ENCODE results near the gene WDFY3.

WDFY3 gene

DNA sequence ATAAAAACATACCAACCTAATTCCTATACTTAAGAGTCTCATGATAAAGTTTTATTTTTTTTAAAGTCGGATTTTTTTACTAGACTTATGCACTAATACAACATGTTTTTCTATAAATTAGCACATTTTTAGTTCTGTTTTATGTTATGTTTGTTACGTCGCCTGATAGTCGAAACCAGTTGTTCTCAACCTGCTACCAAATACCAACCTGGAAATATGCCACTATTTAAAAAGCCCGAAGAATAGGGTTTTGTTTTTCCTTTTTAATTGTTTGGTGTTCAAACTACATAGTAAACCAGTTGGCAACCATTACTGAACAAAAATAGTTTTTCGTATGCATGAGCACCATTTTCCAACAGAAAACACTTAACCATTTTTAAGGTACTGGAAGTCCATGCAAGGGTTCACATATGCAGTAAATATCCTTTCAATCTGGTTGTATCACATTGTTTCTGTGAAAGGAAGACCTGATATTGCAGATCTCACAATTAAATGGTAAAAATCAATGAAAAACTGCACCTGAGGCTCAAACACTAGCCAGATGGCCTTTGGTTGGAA is 1.4 kb downstream of the WDFY3 start:
- TF ChIP-seq POLR2A (IDR thresholded peaks at IDR 0.05; ENCODE audit: low read depth, low read length): no peak
- no peak for DNase-seq (ENCODE audit: insufficient read length, low spot score)
- FAIRE-seq: no peak

DNA sequence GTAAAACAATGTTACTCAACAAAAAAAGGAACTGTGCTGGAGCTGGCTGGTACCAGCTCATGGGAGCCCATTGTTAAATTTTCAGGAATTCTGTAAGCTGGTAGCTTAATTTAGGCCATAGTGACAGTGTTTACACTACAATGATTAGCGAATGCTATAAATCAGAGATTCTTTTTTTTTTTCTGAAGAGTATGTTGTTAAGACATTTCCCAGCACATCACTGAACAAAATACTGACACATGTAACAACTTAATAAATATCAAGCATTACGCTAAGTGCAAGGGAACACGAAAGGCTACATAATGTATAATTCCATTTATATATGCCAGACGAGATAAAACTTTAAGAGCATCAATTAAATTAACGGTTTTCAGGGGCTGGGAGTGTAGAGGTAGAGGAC is 4.4 kb downstream of the WDFY3 start:
- DNase-seq (ENCODE audit: insufficient read length, low spot score) (no peak), FAIRE-seq (no peak)
- TF ChIP-seq POLR2A (IDR thresholded peaks at IDR 0.05; ENCODE audit: low read depth, low read length): no peak

DNA sequence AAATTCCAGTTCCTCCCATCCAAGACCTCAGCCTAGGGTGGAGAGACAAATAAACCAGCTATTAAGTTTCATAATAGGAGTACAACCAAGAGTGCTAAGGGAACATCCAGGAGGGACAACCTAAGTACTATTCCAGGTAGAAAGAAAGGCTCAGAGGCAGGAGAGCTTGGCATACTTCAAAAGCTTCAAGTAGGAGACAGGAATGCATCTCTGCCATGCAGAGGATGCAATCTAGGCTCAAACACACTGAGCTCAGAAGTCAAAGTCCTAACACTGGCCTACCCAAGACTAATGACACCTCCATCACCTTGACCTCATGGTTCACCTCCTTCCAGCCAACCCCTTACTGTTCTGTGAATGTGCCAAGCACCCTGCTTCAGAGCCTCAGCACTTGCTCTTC is 8.1 kb downstream of the WDFY3 start:
- DNase-seq (ENCODE audit: insufficient read length, low spot score): no peak
- TF ChIP-seq POLR2A (IDR thresholded peaks at IDR 0.05; ENCODE audit: low read depth, low read length): no peak
- no peak for FAIRE-seq

DNA sequence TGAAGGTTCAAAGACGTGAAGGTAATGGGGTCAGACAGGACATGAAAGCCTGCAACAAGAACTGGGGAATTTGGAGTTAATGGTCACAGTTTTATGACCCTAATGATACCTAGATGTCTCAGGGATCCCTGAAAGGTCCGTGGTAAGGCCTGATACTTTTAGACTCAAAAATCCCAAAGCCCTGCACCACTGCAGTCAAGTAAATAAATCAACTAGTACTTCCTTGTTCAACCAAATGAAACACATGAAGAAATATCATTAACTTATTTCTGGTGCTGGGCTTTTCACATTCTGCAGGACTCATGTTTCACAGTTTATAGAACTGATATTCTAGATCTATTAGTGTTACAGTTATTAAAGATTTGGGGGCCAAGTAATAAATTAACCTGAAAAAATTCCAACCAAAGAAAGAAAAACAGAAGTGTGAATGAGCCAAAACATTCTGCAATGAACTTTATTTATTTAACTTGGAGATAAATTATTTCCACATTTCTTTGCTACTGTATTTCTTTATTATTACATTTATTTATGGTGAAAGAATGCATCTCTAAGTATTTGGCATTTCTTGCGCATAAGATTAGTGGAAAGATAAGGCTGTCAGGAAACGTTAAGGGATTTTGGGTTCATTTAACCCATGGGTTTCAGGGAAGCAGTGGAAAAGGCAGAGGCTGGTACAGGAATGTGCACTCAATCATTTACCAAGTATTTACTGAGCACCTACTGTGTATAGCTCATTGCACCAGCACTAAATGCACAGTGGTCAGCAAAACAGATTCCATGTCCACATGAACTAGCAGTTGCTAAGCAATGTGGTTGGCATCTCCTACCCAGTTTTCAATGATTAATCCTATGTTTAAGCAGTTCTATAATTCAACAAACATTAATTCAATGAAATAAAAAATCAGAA is 8.7 kb downstream of the WDFY3 start:
- no peak for TF ChIP-seq POLR2A (IDR thresholded peaks at IDR 0.05; ENCODE audit: low read depth, low read length)
- DNase-seq (ENCODE audit: insufficient read length, low spot score) (no peak), FAIRE-seq (no peak)

DNA sequence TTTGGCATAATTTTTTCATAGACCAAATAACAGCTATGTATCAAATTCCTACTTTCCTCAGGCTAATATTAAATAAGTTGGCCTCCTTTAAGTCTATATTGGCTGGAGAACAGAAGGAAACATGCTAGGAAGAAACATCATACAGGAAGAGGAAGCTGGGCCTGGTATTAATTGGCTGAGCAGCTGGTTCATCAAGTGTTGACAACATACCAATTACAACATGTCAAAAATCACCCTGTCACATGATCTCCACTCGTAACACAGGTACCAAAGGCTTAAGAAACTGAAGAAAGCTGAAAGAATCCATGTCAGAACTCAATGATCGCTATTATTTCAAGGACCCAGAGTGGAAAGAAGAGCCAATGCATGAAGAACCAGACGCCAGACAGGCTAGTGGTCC is 10.5 kb downstream of the WDFY3 start:
- DNase-seq (ENCODE audit: insufficient read length, low spot score) (no peak), FAIRE-seq (no peak)
- TF ChIP-seq POLR2A (IDR thresholded peaks at IDR 0.05; ENCODE audit: low read depth, low read length): no peak

DNA sequence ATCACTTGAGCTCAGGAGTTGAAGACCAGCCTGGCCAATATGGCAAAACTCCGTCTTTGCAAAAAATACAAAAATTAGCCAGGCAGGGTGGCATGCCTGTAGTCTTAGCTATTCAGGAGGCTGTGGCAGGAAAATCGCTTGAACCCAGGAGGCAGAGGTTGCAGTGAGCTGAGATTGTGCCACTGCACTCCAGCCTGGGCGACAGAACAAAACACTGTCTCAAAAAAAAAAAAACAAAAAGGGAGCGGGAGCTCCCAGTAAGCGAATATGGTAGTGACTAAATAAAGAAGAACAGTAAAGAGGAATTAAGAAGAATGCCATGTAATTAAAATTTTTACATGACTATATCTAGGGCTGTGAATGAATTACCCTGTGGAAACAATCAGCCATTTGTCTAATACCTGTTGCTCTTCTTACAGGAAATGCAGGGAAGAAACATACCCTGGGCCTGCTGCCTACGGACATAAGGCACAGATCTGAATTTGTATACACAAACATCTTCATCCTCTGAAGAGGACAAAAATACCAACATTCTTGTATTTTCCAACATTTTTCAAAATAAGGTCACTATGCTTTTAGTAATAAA is 11.4 kb downstream of the WDFY3 start:
- no peak for FAIRE-seq

DNA sequence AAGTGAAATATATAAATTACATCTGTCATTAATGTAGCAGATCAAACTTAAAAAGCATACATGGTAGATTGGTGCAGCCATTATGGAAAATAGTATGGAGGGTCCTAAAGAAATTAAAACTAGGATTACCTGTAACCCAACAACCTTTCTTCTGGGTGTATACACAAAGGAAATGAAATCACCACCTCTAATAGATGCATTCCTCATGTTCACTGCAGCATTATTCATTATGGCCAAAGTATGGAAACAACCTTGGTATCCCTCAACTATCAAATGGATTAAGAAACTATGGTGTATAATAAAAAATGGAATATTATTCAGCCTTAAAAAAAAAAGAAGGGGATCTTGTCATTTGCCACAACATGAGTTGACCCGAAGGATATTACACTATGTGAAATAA is 13.7 kb downstream of the WDFY3 start:
- DNase-seq (ENCODE audit: insufficient read length, low spot score) (no peak), FAIRE-seq (no peak)
- no peak for TF ChIP-seq POLR2A (IDR thresholded peaks at IDR 0.05; ENCODE audit: low read depth, low read length)

More for the DNA sequence above, 11.4 kb downstream of the WDFY3 start:
- no peak for DNase-seq (ENCODE audit: insufficient read length, low spot score)
- TF ChIP-seq POLR2A (IDR thresholded peaks at IDR 0.05; ENCODE audit: low read depth, low read length): no peak

DNA sequence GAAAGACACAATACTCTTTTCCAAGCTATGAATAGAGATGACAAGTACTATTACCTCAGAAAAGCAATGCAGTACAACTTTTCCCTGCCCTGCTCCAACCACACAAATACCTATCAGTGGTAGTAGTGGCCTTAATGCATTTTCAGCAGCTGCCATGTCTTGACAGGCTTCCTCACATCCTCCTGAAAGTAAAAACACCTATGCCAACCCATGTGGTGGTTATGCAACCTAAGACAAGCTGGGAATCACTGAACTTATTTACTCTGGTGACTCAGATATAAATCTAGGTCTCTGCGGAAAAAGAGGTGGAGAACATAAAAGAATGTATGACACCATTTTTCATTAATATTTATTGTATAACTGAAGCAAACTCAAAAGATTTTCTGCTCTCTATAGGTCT is 14.5 kb downstream of the WDFY3 start:
- FAIRE-seq: peak; percentile 20

DNA sequence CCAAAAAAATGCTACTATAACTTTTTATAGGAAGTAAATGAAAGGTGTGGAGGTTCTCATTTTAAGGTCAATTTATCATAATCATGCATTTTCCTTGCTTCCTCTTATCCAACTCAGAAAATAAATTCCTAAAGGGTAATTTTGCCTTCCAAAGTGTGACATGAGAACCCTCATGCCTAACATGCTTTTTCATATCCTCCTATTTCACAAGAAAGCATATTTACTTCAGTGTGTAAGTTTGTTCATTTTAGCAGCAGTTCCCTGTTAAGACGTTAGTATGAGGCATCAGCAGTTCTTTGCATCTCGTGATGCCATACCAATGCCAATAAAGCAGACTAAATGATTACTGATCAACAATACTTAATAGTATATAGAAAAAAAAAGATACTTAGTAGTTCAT is 18.4 kb downstream of the WDFY3 start:
- no peak for TF ChIP-seq POLR2A (IDR thresholded peaks at IDR 0.05; ENCODE audit: low read depth, low read length)
- no peak for FAIRE-seq
- DNase-seq (ENCODE audit: insufficient read length, low spot score): no peak

More for the DNA sequence above, 14.5 kb downstream of the WDFY3 start:
- TF ChIP-seq POLR2A (IDR thresholded peaks at IDR 0.05; ENCODE audit: low read depth, low read length): no peak
- DNase-seq (ENCODE audit: insufficient read length, low spot score): no peak

DNA sequence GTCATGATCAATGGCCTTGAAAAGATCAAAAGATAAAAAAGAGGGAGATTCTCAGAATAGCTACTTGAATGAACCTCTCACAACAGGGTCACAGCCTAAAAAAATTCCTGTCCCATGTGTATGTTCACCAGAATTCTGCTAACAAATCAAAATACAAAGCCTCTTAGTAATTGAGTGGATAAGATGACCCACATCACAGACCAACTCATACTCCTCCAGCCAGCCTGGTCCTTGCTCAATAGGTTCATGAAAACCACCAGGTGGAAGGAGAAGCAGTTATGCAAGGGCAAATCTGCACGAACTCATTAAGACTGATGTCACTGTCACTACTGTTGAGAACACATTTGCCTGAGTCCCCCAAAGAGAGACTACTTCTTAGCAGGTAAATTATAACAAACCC is 21.5 kb downstream of the WDFY3 start:
- no peak for TF ChIP-seq POLR2A (IDR thresholded peaks at IDR 0.05; ENCODE audit: low read depth, low read length)
- no peak for FAIRE-seq
- DNase-seq (ENCODE audit: insufficient read length, low spot score): no peak

DNA sequence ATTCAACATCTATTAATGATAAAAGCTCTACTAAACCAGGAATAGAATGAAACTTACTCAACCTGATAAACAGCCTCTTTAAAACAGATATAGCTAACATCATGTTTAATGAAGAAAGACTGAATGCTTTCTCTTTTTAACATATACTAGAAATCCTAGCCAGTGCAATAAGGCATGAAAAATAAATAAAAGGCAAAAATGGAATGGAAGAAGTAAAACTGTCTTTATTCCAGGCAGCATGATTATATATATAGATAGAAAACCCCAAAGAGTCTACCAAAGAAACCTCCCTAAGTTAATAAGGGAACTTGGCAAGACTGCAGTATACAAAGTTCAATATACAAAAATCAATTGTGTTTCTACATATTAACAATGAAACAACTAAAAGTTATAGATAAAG is 25.5 kb downstream of the WDFY3 start:
- no peak for TF ChIP-seq POLR2A (IDR thresholded peaks at IDR 0.05; ENCODE audit: low read depth, low read length)
- no peak for FAIRE-seq
- DNase-seq (ENCODE audit: insufficient read length, low spot score): no peak

DNA sequence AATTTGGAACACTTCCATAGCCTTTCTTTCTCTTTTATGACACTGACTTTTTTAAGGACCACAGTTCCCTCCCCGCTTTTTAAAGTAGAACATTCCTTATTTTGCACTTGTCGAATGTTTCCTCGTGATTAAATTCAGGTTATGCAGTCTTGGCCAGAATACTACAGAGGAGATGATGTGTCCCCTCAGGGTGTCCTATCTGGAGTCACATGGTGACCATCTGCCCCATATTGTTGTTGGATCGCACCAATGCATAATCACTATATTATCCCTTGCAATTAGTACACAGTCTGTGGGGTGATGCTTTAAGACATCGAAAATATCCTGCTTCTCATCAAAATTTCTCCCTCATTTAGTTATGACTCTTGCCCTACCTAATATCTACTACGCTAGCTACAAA is 27.4 kb downstream of the WDFY3 start:
- DNase-seq (ENCODE audit: insufficient read length, low spot score): no peak
- peak; percentile 15 for FAIRE-seq
- no peak for TF ChIP-seq POLR2A (IDR thresholded peaks at IDR 0.05; ENCODE audit: low read depth, low read length)

DNA sequence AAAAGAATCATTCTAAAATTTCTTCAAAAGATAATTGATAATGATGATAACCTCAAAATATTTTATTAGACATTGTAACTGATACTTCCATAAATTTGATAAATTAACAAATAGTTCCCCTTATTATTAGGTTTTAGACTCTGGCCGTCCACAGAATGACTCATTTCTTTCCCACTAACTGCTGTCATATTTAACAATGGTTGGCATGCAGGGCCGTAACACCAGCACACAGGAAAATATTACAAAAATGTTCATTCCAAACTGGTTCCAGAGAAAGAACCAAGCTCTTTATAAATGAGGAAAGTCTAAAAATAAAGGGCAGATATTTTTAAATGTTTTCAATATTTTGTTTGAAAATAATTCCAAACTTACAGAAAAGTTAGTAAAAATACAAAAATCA is 28.2 kb downstream of the WDFY3 start:
- no peak for DNase-seq (ENCODE audit: insufficient read length, low spot score)
- FAIRE-seq: no peak
- no peak for TF ChIP-seq POLR2A (IDR thresholded peaks at IDR 0.05; ENCODE audit: low read depth, low read length)

DNA sequence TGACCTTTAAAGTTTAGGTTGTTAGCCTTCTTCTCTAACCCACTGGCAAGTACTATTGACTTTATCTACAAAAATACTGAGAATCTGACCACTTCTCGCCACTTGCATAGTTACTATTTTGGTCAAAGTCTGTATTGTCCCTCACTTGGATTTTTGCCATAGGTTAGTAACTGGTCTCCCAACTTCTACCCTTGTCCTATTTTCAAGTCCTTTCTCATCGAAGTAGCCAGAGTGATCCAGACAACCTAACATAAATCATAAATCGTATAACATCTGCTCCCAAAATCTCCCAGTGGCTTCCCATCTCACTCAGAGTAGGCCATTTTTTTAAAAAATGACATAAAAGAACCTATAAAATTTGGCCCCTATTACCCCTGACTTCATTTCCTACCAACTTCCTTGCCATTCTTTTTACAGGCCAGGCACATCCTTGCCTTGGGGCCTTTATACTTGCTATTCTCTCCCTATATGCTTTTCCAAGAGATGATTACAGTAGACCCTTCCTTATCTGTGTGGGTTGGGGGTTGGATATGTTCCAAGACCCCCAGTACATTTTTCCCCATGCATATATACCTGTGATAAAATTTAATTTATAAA is 29.0 kb downstream of the WDFY3 start:
- DNase-seq (ENCODE audit: insufficient read length, low spot score) (no peak), FAIRE-seq (no peak)
- no peak for TF ChIP-seq POLR2A (IDR thresholded peaks at IDR 0.05; ENCODE audit: low read depth, low read length)

All from H54 (cell line).